ENCODE results near the gene ILRUN. TPM values are rescaled to one million over a fixed set of nuclear protein-coding genes. Genes with fewer than 3 reads are reported as not detected.
"Not testable (repeated sequence)": the region's sequence is repeated elsewhere in the genome, so short reads cannot be mapped to it uniquely, and the experiment has no call there.

ILRUN gene
- total RNA-seq, 2 experiments from 2014 or later: 27.1 to 82.7 TPM

DNA sequence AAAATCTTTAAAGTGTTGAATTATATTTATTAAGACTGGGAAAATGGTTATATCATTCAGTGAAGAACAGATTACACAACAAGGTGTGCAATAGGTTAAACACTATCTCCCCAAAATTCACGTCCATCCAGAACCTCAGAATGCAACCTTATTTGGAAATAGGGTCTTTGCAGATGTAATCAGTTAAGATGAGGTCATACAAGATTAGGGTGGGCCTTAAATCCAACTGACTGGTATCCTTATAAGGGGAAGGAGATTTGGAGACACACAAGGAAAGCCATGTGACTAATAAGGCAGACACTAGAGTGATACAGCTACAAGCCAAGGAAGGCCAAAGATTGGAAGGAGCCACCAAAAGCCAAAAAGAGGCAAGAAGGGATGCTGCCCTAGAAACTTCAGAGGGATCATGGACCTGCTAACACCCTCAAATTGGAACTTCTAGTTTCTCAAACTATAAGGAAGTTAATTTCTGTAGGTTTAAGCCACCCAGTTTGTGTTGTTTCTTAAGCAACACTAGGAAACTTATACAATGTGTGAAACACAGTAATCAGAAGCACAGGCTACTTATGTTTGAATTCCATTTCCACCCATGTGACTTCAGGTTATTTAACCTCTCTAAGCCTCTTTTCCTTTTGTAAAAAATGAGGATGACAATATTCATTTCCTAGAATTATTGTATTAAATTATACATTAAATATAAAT is 16.9 kb downstream of the ILRUN start:
- Histone ChIP-seq H3K27ac (ENCODE audit: low read depth, low read length, poor library complexity, severe bottlenecking) (peak overlapping the region; percentile 89), H3K4me2 (ENCODE audit: low read length) (peak overlapping the region; percentile 91)
- no TSS peak for BruUV-seq (replicated peaks)

GRCh38 chr6:34676140-34676539 is 20.4 kb downstream of the ILRUN start:
- ChIA-PET CTCF (ENCODE audit: unreplicated experiment) (no interaction called here), POLR2A (interaction anchor here (0.6 to 8.0 kb wide), 10 partner anchors 9 to 213 kb away, joined by 3 to 139 read pairs (median 6); partner anchors contain the start of genes BLTP3A, ILRUN and PACSIN1)
- no peak for TF ChIP-seq EZH2phosphoT487 (IDR thresholded peaks at IDR 0.05; ENCODE audit: borderline replicate concordance, low read depth, low read length)
- no peak for DNase-seq (ENCODE audit: low spot score)
- Histone ChIP-seq H3K4me3 (ENCODE audit: low read depth, low read length, poor library complexity, severe bottlenecking) (no peak overlapping the region), H2AFZ (ENCODE audit: low read length) (no peak overlapping the region), H3K4me1 (ENCODE audit: insufficient read depth, low read length, poor library complexity, severe bottlenecking) (peaks cover 94% of the 10 kb centered on the region), H3K79me2 (ENCODE audit: insufficient read depth, low read depth, low read length) (peaks cover 87% of the 10 kb centered on the region), H3K9me3 (ENCODE audit: low read length) (no peaks in the 10 kb centered on the region), H4K20me1 (ENCODE audit: insufficient read depth, low read length) (no peaks in the 10 kb centered on the region), H3K9me2 (ENCODE audit: insufficient read depth, low read length) (no peaks in the 10 kb centered on the region), H3K27ac (ENCODE audit: low read depth, low read length, poor library complexity, severe bottlenecking) (peak overlapping the region; percentile 99), H3K36me3 (ENCODE audit: insufficient read depth, low read length) (peaks cover 31% of the 10 kb centered on the region), H3K4me2 (ENCODE audit: low read length) (peak overlapping the region; percentile 75)
- no TSS peak for BruUV-seq (replicated peaks)
- intact Hi-C loops (cut with micrococcal nuclease; ENCODE audit: unreplicated experiment): loop anchor here (10.0 kb wide), 2 partner anchors 209 to 441 kb away; partner anchors contain the start of genes ANKS1A, HMGA1 and TAF11

More for the DNA sequence above, 16.9 kb downstream of the ILRUN start:
- DNase-seq (ENCODE audit: low spot score): no peak
- intact Hi-C loops (cut with micrococcal nuclease; ENCODE audit: unreplicated experiment): loop anchor here (2.0 to 10.0 kb wide), 3 partner anchors 205 to 445 kb away; partner anchors contain the start of genes ANKS1A, HMGA1, PACSIN1 and TAF11
- H3K4me1 ChIP-seq (ENCODE audit: insufficient read depth, low read length, poor library complexity, severe bottlenecking): peaks cover 89% of the 10 kb centered on the region
- peak overlapping the region; percentile 32; the same call in 1 of the 2 replicates for H2AFZ ChIP-seq (ENCODE audit: low read length)
- H3K9me2 ChIP-seq (ENCODE audit: insufficient read depth, low read length): no peaks in the 10 kb centered on the region
- TF ChIP-seq, protein P1, sequence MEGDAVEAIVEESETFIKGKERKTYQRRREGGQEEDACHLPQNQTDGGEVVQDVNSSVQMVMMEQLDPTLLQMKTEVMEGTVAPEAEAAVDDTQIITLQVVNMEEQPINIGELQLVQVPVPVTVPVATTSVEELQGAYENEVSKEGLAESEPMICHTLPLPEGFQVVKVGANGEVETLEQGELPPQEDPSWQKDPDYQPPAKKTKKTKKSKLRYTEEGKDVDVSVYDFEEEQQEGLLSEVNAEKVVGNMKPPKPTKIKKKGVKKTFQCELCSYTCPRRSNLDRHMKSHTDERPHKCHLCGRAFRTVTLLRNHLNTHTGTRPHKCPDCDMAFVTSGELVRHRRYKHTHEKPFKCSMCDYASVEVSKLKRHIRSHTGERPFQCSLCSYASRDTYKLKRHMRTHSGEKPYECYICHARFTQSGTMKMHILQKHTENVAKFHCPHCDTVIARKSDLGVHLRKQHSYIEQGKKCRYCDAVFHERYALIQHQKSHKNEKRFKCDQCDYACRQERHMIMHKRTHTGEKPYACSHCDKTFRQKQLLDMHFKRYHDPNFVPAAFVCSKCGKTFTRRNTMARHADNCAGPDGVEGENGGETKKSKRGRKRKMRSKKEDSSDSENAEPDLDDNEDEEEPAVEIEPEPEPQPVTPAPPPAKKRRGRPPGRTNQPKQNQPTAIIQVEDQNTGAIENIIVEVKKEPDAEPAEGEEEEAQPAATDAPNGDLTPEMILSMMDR (conservative IDR thresholded peaks at IDR 0.05; ENCODE audit: low read length): no peak
- no peak for TF ChIP-seq EZH2phosphoT487 (IDR thresholded peaks at IDR 0.05; ENCODE audit: borderline replicate concordance, low read depth, low read length)
- POLR2A ChIA-PET: no interaction called here
- H3K79me2 ChIP-seq (ENCODE audit: insufficient read depth, low read depth, low read length): peaks cover 95% of the 10 kb centered on the region
- H3K4me3 ChIP-seq (ENCODE audit: low read depth, low read length, poor library complexity, severe bottlenecking): no peak overlapping the region
- H3K36me3 ChIP-seq (ENCODE audit: insufficient read depth, low read length): peaks cover 30% of the 10 kb centered on the region
- CTCF ChIA-PET (ENCODE audit: unreplicated experiment): no interaction called here
- H3K9me3 ChIP-seq (ENCODE audit: low read length): no peaks in the 10 kb centered on the region
- no peaks in the 10 kb centered on the region for H4K20me1 ChIP-seq (ENCODE audit: insufficient read depth, low read length)

DNA sequence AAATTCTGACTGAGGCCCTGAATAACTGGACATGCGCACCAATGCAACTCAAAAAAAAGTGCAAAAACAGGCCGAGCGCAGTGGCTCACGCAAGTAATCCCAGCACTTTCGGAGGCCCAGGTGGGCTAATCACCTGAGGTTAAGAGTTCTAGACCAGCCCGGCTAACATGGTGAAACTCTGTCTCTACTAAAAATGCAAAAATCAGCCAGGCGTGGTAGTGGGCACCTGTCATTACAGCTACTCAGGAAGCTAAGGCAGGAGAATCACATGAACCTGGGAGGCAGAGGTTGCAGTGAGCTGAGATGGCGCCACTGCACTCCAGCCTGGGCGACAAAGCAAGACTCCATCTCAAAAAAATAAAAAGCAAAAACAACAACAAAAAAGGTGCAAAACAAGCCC is 21.6 kb downstream of the ILRUN start:
- H3K36me3 ChIP-seq (ENCODE audit: insufficient read depth, low read length): peaks cover 41% of the 10 kb centered on the region
- H3K4me2 ChIP-seq (ENCODE audit: low read length): peak overlapping the region; percentile 75
- H3K9me2 ChIP-seq (ENCODE audit: insufficient read depth, low read length); CTCF ChIA-PET (ENCODE audit: unreplicated experiment); H3K9me3 ChIP-seq (ENCODE audit: low read length); BruUV-seq (replicated peaks); H4K20me1 ChIP-seq (ENCODE audit: insufficient read depth, low read length); H2AFZ ChIP-seq (ENCODE audit: low read length): not testable (repeated sequence)
- peak overlapping the region; percentile 99 for H3K27ac ChIP-seq (ENCODE audit: low read depth, low read length, poor library complexity, severe bottlenecking)
- peaks cover 93% of the 10 kb centered on the region for H3K4me1 ChIP-seq (ENCODE audit: insufficient read depth, low read length, poor library complexity, severe bottlenecking)
- TF ChIP-seq, protein P1 (conservative IDR thresholded peaks at IDR 0.05; ENCODE audit: low read length): peak; percentile 63
- intact Hi-C loops (cut with micrococcal nuclease; ENCODE audit: unreplicated experiment): loop anchor here (1.0 to 10.0 kb wide), 5 partner anchors 19 to 440 kb away; partner anchors contain the start of genes ANKS1A, HMGA1, ILRUN and SNRPC
- DNase-seq (ENCODE audit: low spot score): peak; percentile 93
- H3K4me3 ChIP-seq (ENCODE audit: low read depth, low read length, poor library complexity, severe bottlenecking): peak overlapping the region; percentile 54
- peaks cover 87% of the 10 kb centered on the region for H3K79me2 ChIP-seq (ENCODE audit: insufficient read depth, low read depth, low read length)
- POLR2A ChIA-PET: interaction anchor here (0.6 to 8.0 kb wide), 9 partner anchors 10 to 209 kb away, joined by 3 to 139 read pairs (median 7); partner anchors contain the start of genes ILRUN and PACSIN1
